HEK293T (cell line): ENCODE measurements around the gene CTIF.

Experiments
- ARNT ChIP-seq: fragments of 450-650 bp; IDR thresholded peaks from 2 replicates; pipeline ENCODE4 v1.6.1; 2017; ENCODE audit warnings: mild to moderate bottlenecking
- FOXA1 ChIP-seq: fragments of 450-650 bp; IDR thresholded peaks from 2 replicates; pipeline ENCODE4 v1.6.1; 2016; ENCODE audit warnings: mild to moderate bottlenecking
- TARDBP ChIP-seq: fragments of 450-650 bp; IDR thresholded peaks from 2 replicates; pipeline ENCODE4 v1.6.1; 2016

- TF ChIP-seq TARDBP: no peak
- no peak for TF ChIP-seq ARNT
- no peak for TF ChIP-seq FOXA1
These were observed 11.4 kb downstream of the CTIF start for GRCh38 chr18:48550101-48550729.
